ENCODE results near the gene IL17RA. TPM values are rescaled to one million over a fixed set of nuclear protein-coding genes. Genes with fewer than 3 reads are reported as not detected.

IL17RA gene
- total RNA-seq, 1 donor from 2014 or later, result 9.2 TPM

GRCh38 chr22:17093081-17093480 is 8.3 kb downstream of the IL17RA start:
- no peak for DNase-seq (ENCODE audit: low read depth)
- no peak for TF ChIP-seq CTCF (conservative IDR thresholded peaks at IDR 0.05; ENCODE audit: low read depth, low read length)
- H3K4me3 ChIP-seq (ENCODE audit: low read depth, low read length), result no peak overlapping the region

- H3K4me3 ChIP-seq (ENCODE audit: low read depth, low read length), result no peak overlapping the region
- peak; percentile 53 for TF ChIP-seq CTCF (conservative IDR thresholded peaks at IDR 0.05; ENCODE audit: low read depth, low read length)
- no peak for DNase-seq (ENCODE audit: low read depth)
Observed at GRCh38 chr22:17095538-17095937, 10.7 kb downstream of the IL17RA start.

- no peak overlapping the region for H3K4me3 ChIP-seq (ENCODE audit: low read depth, low read length)
- DNase-seq (ENCODE audit: low read depth), result no peak
- TF ChIP-seq CTCF (conservative IDR thresholded peaks at IDR 0.05; ENCODE audit: low read depth, low read length), result no peak
Observed at GRCh38 chr22:17096071-17096470, 11.3 kb downstream of the IL17RA start.

GRCh38 chr22:17097062-17097461 is 12.3 kb downstream of the IL17RA start:
- no peak overlapping the region for H3K4me3 ChIP-seq (ENCODE audit: low read depth, low read length)
- no peak for TF ChIP-seq CTCF (conservative IDR thresholded peaks at IDR 0.05; ENCODE audit: low read depth, low read length)
- no peak for DNase-seq (ENCODE audit: low read depth)

GRCh38 chr22:17097701-17098100 is 12.9 kb downstream of the IL17RA start:
- no peak for DNase-seq (ENCODE audit: low read depth)
- no peak overlapping the region for H3K4me3 ChIP-seq (ENCODE audit: low read depth, low read length)
- no peak for TF ChIP-seq CTCF (conservative IDR thresholded peaks at IDR 0.05; ENCODE audit: low read depth, low read length)

- DNase-seq (ENCODE audit: low read depth), result no peak
- no peak overlapping the region for H3K4me3 ChIP-seq (ENCODE audit: low read depth, low read length)
- TF ChIP-seq CTCF (conservative IDR thresholded peaks at IDR 0.05; ENCODE audit: low read depth, low read length), result no peak
Observed at GRCh38 chr22:17098379-17098819, 13.6 kb downstream of the IL17RA start.

GRCh38 chr22:17100621-17101020 is 15.8 kb downstream of the IL17RA start:
- TF ChIP-seq CTCF (conservative IDR thresholded peaks at IDR 0.05; ENCODE audit: low read depth, low read length), result no peak
- no peak for DNase-seq (ENCODE audit: low read depth)
- H3K4me3 ChIP-seq (ENCODE audit: low read depth, low read length), result no peak overlapping the region
